ENCODE measurements around the gene TTLL9. TPM values are rescaled to one million over a fixed set of nuclear protein-coding genes. Genes with fewer than 3 reads are reported as not detected.

The TTLL9 gene
- total and polyA plus RNA-seq, 12 donors: 0.13 to 0.88 (median 0.23) TPM; not detected in 5

GRCh38 chr20:31937820-31938219 is 67.4 kb downstream of the TTLL9 start:
- H3K27me3 ChIP-seq: no peaks in the 10 kb centered on the region
- no peak for DNase-seq
- intact Hi-C loops (cut with DNase I): no loop called here

GRCh38 chr20:31939661-31940060 is 69.2 kb downstream of the TTLL9 start:
- Histone ChIP-seq H3K27me3 (no peaks in the 10 kb centered on the region), H3K9me3 (replicated peaks in 1 of 3) (no peaks in the 10 kb centered on the region), H3K36me3 (replicated peaks in 1 of 2) (peaks cover 0 to 2% of the 10 kb centered on the region in 2 donors), H3K27ac (no peak overlapping the region), H3K4me1 (replicated peaks in 1 of 2) (peaks cover 7% of the 10 kb centered on the region in 2 donors), H3K4me3 (no peak overlapping the region)
- WGBS, 4 donors: 92 to 96% (median 95%) methylated on average over 2 of the region's 2 CpGs
- intact Hi-C loops (cut with DNase I): no loop called here
- no peak for DNase-seq
- TF ChIP-seq CTCF (IDR thresholded peaks at IDR 0.05) (no peak), POLR2A (IDR thresholded peaks at IDR 0.05) (no peak)

More at GRCh38 chr20:31937820-31938219, 67.4 kb downstream of the TTLL9 start:
- WGBS, 4 donors: 50 to 78% (median 60%) methylated on average over 1 of the region's 1 CpG
- no peak for TF ChIP-seq CTCF (IDR thresholded peaks at IDR 0.05)
- TF ChIP-seq POLR2A (IDR thresholded peaks at IDR 0.05): no peak
- H3K27ac ChIP-seq: no peak overlapping the region
- no peak overlapping the region for H3K4me3 ChIP-seq
- H3K4me1 ChIP-seq (replicated peaks in 1 of 2): no peaks in the 10 kb centered on the region
- no peaks in the 10 kb centered on the region for H3K36me3 ChIP-seq (replicated peaks in 1 of 2)
- no peaks in the 10 kb centered on the region for H3K9me3 ChIP-seq (replicated peaks in 1 of 3)

- peaks cover 0 to 36% of the 10 kb centered on the region in 2 donors for H3K36me3 ChIP-seq (replicated peaks in 1 of 2)
- H3K4me1 ChIP-seq (replicated peaks in 1 of 2): peaks cover 7% of the 10 kb centered on the region in 2 donors
- no peaks in the 10 kb centered on the region for H3K27me3 ChIP-seq
- no peak overlapping the region for H3K27ac ChIP-seq
- TF ChIP-seq POLR2A (IDR thresholded peaks at IDR 0.05) (no peak), CTCF (IDR thresholded peaks at IDR 0.05) (no peak)
- intact Hi-C loops (cut with DNase I): no loop called here
- WGBS, 4 donors: 31 to 60% (median 53%) methylated on average over 2 of the region's 2 CpGs
- peak; percentile 29 to 75 (median 66) for DNase-seq
- H3K9me3 ChIP-seq (replicated peaks in 1 of 3): no peaks in the 10 kb centered on the region
- H3K4me3 ChIP-seq: no peak overlapping the region
These were observed 72.6 kb downstream of the TTLL9 start for GRCh38 chr20:31943052-31943471.

- H3K4me3 ChIP-seq: no peak overlapping the region
- H3K9me3 ChIP-seq (replicated peaks in 1 of 3): no peaks in the 10 kb centered on the region
- DNase-seq: no peak
- H3K4me1 ChIP-seq (replicated peaks in 1 of 2): peaks cover 7 to 8% of the 10 kb centered on the region in 2 donors
- no peak overlapping the region for H3K27ac ChIP-seq
- TF ChIP-seq CTCF (IDR thresholded peaks at IDR 0.05) (no peak), POLR2A (IDR thresholded peaks at IDR 0.05) (no peak)
- intact Hi-C loops (cut with DNase I): no loop called here
- peaks cover 0 to 48% of the 10 kb centered on the region in 2 donors for H3K36me3 ChIP-seq (replicated peaks in 1 of 2)
- 61 to 85% (median 76%) methylated on average over 3 to 4 of the region's 4 CpGs for whole genome bisulfite sequencing, 4 donors
- no peaks in the 10 kb centered on the region for H3K27me3 ChIP-seq
These were observed 74.9 kb downstream of the TTLL9 start for GRCh38 chr20:31945319-31945718.

Measured in adrenal gland (tissue), 12 donors.